ENCODE results near the gene TOM1.

Gene TOM1

DNA sequence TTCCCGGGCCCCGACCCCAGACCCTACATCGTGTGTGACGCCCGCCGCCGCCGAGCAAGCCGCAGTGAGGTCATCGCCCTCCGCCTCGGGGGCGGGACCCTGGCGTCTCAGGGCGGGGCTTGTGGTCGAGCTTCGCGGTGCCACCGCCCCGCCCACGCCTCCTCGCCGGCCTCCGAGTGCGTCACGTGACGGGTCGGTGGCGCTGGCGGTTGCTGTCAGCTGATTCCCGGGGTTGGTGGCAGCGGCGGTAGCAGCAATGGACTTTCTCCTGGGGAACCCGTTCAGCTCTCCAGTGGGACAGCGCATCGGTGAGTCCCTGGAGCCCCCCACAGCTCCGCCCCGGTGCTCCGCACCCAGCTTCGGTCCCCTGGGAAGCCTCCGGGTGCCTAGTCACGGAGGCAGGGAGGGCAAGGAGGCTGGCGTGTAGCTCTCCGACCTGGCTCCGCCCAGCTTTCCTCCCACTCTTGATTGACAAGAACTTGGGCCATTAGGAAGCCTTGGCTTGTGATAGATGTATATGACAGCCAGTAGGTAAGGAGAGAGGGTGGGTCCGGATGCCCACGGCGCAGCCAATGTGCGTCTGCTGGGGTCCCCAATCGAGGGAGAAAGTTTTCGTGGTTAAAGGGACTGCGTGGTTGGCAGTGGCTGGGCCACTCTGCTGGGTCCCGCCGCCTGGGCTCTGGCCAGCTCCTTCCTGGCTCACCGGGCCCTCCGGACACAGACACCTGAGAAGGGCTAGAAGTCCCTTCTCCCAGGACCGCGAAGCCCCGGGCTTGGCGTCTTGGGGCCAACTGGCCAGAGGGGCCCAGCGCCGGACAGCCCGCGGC is at the start of gene TOM1:
Gene TOM1 (plus strand): TSS at position 222 of the 827 bp plus-strand sequence. CDS start 35 bp downstream, at position 257.
- DNase-seq, result peak; percentile 97

DNA sequence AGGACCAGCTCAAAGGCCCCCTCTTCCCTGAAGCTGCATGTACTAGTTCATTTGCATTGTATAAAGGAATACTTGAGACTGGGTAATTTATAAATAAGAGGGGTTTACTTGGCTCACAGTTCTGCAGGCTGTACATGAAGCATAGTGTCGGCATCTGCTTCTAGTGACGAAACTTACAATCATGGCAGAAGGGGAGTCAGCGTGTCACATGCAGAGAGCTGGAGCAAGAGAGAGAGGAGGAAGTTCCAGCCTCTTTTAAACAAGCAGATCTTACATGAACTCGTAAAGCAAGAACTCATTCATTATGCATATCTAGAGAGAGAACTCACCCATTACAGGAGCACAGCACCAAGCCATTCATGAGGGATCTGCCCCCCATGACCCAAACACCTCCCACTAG is 49.5 kb upstream of the TOM1 start:
- DNase-seq, result no peak

DNA sequence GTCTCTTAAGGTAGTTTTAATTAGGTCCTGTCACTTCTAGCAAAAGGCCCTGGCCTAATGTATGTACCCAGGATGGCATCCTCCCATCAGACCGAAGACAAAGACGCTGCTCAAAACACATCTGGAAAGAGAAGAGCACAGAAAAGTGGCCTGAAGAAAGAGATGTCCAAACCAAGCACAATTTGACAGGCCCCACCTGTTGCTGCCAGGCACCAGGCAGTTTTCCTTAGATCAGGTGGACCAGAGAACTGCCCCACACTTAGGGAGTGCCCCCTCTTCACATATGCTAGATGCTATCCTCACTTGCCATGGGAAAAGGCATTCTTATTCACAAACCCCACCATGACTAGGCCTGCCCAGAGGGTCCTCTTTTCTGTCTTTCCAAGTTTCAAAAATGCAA is 45.7 kb upstream of the TOM1 start:
- DNase-seq, result no peak

DNA sequence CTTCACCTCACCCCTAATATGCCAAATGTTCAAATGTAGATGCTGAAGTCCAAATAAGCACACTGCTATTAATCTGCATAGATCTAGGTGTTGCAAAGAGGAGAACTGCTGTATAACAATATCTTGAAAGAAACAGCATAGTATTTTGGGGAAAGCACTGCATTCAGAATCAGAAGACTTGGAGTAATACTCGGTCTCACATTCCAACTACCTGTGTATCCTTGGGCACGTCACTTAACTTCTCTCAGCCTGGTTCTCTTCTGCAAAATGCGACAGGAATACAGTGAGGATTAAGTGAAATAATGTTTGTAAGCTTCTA is 42.7 kb upstream of the TOM1 start:
- DNase-seq, result no peak

DNA sequence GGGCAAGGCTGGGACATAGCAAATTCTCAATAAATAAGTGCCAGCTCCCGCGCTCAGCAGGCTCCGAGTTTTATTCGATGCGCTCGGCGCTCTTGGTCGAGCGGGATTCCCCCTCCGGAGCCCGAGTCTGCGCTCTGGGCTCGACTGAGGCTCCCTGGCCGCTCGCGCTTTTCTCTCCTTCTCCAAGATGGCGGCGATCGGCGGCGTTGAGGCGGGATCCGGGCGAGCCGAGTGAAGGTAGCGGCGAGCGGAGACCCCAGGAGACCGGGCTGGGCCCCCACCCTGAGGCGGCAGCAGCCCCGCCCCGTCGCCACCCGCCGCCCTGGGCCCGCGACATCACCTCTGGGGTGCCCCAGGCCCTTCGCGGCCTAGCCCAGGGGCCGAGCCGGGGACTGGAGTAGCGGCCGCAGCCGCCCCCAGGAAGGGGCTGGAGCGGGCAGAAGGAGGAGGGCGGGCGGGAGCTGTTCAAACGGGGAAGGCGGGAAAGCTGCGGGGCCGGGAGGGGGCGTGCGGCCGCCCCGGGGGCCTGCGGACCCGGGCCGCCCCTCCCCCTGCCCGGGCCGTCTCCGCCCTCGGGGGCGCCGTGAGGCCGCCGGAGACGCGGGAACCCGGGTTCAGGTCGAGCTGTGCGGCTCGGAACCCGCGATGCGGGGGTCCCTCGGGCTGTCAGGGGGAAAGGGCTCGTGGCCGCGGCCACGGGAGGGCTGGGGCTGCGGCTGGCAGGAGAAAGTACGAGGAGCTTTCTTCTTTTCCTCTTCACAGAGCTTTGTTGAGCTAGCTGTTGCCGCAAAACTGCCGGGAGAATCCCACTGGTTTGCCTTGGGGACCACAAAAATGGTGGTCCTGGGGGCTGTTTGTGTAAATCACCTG is 42.1 kb upstream of the TOM1 start, which contains the start of gene HMGXB4:
Gene HMGXB4 (plus strand): TSS at position 173 of the 870 bp plus-strand sequence. CDS start 4,898 bp downstream, outside the sequence.
- DNase-seq, result peak; percentile 87

DNA sequence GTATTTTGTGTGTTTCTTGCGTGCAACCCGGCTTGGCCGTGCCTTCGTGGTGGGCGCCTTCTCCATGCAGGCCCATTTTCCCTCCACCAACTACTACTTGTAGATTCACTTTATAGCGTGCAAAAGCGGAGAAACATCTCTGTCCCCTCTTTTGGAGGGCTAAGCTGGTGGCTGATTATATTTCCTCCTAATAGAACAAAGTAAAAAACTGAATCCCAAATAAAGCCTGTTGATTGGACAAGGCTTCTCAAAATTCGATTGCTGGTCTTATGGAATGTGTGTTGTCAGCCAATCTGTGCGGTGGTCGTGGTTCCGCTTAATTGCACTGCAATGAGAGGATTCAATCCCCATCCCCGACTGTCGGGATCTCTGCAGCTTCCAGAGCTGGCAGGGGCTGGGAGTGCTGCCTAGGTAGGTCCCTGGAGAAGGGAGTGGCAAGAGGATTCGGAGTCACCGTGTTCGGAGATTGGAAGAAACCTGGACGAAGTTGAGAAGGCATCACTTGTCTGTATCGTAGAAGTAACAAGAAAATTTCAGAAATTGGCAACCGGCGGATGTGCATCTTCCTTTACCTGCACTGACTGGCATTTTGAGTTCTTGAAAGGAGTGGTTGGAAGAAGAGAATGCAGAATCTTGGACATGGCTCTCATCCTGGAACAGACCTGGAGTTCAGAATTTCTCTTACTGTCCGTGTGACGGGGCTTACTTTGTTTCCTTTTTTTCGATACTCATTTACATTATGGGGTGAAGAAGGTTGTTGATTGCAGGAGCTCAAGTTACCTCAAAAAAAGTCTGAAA is 41.3 kb upstream of the TOM1 start:
- DNase-seq, result no peak

DNA sequence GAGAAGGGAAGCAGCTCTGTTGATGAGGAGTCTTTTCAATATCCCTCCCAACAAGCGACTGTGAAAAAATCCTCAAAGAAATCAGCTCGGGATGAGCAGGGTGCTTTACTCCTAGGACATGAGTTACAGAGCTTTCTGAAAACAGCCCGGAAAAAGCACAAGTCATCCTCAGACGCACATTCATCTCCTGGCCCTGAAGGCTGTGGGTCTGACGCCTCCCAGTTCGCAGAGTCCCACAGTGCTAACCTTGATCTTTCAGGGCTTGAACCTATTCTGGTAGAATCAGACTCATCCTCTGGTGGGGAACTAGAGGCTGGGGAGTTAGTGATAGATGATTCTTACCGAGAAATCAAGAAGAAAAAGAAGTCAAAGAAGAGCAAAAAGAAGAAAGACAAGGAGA is 34.7 kb upstream of the TOM1 start:
- no peak for DNase-seq

DNA sequence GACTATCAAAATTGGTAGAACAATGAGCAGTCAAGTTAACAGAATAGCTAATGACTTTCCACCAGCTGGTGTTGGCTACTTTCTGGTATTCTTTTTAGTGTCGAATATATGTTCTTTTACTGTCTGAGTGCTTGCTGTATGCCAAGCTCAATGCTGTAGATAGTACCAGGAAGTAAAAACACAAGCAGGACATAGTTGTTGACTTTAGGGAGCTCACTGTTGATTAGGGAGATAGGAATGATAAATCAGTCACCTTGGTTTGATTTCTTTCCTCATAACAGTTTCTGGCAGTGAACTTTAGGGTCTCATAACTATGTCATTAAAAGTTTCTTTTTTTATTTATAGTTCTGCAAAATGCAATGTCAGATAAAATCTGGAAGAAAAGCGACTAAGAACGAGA is 33.4 kb upstream of the TOM1 start:
- no peak for DNase-seq

DNA sequence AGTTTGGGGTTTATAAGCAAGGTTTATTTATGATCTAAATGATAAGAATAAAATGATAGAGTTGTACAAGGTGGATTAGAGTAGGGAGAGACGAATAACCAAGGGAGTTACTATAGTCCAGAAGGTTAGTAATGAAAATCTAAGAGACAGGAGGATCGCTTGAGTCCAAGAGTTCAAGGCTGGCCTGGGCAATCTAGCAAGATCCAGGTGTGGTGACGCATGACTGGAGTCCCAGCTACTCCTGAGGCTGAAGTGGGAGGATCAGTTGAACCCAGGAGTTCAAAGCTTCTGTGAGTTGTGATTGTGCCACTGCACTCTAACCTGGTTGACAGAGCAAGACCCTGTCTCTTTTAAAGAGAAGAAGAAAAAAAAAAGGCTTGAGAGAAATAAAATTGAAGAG is 30.1 kb upstream of the TOM1 start:
- DNase-seq, result no peak

DNA sequence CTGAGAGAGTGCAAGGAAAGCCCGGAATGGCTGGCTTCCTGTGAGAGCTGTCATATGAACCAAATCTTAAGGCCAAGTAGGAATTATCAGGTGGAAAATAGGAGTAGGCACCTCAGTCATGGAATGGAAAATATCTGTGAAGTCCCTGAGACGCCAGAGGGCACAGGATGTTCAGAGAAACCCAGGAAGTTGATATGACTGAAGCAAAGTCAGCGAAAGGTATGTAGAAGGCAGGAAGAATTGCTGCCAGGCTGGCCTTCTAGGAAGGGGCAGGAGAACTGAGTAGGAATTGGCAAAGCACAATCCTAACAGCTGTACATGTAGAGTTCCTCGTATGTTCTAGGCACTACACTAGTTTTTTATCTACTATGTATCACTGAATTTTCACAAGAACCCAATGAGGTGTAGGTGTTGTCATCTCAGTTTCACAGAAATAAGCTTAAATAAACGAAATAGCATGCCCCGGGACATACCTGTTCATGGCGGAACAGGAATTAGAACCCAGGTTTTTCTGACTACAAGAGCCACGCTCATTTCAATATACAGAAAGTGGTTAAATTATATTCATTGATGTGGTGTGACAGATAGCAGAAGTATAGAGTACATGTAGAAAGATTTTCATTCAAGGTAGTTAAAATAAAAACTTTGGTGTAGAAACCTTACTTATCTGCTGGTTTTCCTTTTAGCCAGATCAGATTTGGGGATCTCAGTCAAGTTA is 25.4 kb upstream of the TOM1 start:
- DNase-seq, result no peak

DNA sequence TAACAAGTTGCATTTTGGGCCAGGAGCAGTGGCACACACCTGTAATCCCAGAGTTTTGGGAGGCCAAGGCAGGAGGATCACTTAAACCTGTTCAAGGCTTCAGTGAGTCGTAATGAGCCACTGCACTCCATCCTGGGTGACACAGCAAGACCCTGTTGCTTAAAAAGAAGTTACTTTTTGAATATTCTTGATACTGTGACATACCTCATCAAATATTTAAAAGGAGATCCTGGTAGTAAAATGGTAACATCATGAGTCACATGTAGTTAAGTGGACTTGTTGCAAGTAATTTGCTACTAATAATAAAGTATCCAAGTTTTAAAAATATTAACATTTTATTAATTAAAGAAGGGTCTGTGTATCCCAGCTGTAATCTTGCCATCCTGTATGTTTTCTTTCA is 24.1 kb upstream of the TOM1 start:
- no peak for DNase-seq

DNA sequence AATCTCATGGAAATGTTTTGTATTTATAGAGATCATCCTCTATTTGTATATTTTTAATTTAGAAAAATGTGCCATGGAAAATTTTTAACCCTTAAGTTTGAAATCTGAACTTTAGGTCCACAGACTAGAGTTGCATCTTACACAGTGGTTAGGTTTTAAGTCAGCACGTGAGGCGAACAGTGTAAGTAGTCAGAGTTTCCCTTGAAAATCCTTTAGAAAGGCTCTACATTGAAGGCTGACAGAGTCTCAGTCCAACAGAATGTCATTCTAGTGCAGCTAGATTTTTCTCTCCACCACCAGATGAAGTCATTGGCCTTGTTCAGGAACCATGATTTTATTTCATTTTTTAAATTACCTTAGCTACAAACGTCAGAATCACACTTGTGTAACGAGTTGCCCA is 23.7 kb upstream of the TOM1 start:
- DNase-seq, result no peak

DNA sequence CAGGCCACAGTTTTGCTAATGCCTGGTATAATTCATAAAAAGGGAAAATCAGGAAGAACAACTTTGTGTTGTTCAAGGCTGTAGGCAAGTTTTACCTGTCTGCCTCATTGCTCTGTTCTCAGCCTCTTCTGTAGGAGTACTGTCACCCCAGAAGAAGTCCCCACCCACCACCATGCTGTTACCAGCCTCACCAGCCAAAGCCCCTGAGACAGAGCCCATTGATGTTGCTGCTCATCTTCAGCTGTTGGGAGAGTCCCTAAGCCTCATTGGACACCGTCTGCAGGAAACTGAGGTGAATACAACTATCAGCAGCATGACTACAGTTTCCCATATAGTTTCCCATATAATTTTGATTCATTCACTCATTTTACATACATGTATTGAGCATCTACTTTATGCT is 11.6 kb upstream of the TOM1 start:
- no peak for DNase-seq

DNA sequence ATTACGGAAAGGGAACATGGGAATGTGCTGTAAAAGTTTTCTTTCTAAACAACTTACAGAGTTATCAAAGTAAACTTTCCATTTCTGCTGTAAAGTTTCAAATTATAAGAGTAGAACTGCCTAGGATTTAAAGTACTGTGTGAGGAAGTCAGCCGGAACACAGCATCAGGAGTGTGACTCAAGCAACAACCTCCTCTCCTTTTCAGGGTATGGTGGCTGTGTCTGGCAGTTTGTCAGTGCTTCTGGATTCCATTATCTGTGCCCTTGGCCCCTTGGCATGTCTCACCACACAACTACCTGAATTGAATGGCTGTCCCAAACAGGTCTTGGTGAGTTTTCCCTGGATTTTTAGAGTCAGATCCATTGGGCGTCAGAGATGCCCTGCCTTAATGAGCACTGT is 6.9 kb upstream of the TOM1 start:
- DNase-seq, result no peak

DNA sequence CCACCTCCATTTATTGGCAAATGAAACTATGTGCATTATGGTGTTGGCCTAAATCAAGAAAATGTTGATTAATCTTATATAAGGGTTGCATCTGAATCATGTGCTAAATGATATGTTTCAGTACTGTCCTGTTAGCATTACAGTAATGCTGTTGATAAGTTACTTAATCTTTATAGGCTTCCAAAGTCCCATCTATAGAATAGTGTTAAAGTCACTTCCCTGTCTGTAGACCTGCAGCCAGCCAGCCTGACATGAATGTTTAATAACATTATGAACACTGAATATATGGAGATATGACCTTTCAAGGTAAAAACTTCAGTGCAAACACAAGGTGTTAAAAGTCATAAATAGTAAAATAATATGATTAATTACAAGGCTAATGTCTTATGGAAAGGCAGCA is 3.6 kb upstream of the TOM1 start:
- DNase-seq, result no peak

DNA sequence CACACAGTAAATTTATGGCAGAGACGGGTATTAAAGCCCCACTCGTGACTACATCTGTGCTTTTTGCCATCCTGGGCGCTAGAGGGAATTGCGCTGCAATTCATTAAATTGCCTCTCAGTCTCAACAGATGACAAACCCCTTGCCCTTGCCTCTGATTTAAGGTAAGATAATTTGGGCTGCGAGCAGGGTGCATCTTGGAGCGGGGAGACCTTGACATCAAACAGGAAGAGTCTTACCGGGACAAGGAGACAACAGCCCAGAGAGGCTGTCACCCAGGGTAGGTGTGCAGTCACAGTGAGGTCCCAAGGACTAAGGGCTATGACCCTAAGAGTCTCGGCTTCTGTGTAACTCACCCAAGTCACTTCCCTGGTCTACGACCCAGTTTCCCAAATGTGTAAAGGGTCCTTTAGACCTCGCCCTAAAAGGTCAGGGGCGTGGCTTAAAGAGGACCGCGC is 449 bp upstream of the TOM1 start:
- no peak for DNase-seq

DNA sequence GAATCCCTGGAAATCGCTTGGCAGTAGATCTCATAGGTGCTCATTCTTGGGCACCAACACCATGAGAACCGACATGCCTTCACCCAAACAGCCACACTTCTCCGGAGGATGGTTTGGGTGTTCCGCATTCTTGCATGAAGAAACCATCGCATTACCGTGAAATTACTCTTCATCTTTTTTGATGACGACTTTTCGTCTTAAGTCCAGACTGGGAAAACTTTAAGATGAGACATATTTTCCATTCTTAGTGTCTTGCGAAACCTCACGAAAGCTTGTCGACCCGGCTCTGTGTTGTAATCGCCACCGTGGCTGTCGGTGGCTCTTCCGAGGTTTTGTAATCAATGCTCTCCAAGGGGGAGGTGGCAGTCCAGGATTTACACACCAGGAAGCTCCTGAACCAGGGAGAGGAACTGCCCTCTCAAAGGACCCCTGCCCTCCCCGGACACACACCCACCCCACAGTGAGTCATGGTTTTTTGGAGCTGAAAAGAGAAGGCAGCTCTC is 1.7 kb downstream of the TOM1 start:
- DNase-seq, result peak; percentile 86

DNA sequence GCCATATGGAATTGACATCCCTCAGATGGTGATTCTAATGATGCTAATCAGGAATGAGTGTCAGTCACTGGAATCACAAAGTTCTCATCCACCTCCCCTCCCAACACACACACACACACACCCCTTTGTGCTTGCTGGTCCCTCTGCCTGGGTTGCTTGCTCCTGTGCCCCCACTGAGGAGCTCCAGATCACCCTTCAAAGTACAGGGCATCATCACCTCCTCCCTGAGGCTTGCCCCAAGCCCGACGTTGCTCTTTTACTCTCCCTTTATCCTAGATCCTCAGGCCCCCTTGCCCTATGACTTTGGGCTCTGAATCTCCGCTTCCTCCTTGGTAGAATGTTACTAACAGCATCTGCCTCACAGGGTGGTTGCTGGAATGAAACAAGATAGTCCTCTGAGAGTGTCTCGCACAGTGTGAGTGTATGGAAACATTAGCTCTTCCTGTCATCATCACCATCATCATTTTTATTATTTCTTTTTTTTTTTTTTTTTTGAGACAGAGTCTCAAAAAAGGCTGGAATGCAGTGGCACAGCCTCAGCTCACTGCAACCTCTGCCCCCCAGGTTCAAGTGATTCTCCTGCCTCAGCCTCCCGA is 3.4 kb downstream of the TOM1 start:
- DNase-seq, result no peak

DNA sequence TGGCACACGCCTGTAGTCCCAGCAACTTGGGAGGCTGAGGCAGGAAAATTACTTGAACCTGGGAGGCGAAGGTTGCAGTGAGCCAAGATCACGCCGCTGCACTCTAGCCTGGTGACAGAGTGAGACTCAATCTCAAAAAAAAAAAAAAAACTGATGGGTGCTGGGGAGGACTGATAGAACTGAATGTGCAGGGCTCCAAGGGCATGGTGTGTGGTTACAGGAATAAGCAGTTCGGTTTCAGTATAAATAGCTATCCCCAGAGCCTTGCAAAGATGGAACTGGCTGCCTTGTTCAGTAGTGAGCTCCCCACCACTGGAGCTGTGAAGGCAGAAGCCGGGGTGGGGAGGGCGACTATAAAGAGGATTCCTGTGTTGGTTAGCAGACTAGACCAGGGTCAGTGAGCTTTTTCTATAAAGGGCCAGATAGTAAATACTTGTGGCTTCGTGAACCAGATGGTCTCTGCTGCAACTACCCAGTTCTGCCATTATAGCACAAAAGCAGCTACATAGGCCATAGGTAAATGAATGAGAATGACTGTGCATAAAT is 5.9 kb downstream of the TOM1 start:
- DNase-seq, result no peak

DNA sequence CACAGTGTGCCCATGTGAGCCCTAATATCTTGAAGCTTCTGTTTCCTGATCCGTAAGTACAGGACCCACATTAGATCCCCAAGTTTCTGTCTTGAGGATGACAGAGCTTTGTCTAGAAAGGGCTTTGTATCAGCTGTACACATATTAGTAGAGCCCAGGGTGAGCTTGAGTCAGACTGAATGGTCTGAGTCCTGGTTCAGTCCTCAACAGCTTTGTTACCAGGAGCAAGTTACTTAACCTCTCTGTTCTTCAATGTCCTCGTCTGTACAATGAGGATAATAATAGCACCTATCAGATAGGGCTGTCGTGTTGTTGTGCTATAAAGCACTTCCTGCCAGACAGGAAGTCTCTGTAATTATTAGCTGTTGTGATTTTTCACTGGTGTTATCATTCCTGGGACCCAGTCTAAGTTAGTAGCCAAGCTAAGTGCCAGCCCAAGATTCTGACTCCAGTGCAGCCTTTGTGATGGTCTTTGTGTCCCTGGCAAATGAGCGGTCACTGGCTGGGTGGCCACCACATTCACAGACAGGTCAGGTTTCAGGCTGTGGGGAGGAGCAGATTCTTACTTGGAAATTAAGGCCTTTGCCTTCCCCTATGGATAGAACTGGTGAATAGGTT is 6.8 kb downstream of the TOM1 start:
- no peak for DNase-seq

DNA sequence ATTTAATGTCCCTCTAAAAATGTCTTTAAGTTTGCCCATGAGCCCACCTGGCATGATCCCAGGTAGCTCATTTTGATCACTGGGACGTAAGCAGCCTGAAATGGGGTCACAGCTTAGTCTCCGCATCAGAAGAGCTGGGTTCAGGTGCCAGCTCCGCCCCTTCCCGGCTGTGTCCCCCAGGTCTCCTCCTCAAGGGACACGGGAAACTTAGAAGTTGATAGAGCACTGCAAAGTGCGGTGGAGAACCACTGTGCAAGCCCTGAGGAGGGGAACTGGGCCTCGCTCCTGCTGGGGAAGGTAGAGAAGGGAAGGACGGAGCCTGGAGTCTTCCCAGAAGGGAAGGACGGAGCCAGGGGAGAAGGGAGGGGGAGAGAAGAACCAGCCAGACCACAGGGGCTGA is 7.7 kb downstream of the TOM1 start:
- DNase-seq, result no peak
